K562 (cell line): ENCODE results near the gene ATF3. TPM values are rescaled to one million over a fixed set of nuclear protein-coding genes. Genes with fewer than 3 reads are reported as not detected.

Experiments
- ATAC-seq: fragments of 200-7000 bp; cut with Tn5 transposase; 3 replicates; pipeline ENCODE4 v1.9.1; 2020; ENCODE audit warnings: moderate library complexity
- BruUV-seq: library from RNA; stranded (reverse); fragments of 400-500 nt; replicated peaks from 2 replicates; lab custom pipeline; 2021; lab: Mats Ljungman, UMichigan
- CTCF ChIA-PET: fragments of 300-600 bp; formaldehyde crosslinking; extraction: SDS; loops from one replicate; lab custom pipeline; 2021; ENCODE audit warnings: low intra/inter-chr PET ratio; lab: Yijun Ruan, JAX
- POLR2A ChIA-PET: fragments of 300-600, 350-650 bp; sonication (Branson Sonifier 250); formaldehyde crosslinking; extraction: SDS; loops from one replicate; lab custom pipeline; 2021; ENCODE audit warnings: antibody characterized with exemption, inconsistent platforms; lab: Yijun Ruan, JAX
- DNase-seq, 4 experiments: peaks; one replicate each; pipeline versions ENCODE4 v3.0.0 to v3.0.0-alpha.2; 2011 to 2018; ENCODE audit warnings: low spot score in 3 of 4, mixed read lengths in 3 of 4; ENCODE audit errors: extremely low read depth in 1 of 4
- FAIRE-seq: peaks from 2 replicates; lab custom pipeline; 2011; peaks lifted over from hg19 to GRCh38; lab: Jason Lieb, UNC
- H2AFZ ChIP-seq: 2 replicates; pipeline ENCODE4 v1.6.0; 2011; ENCODE audit warnings: low read depth, low read length, control low read depth, inconsistent platforms
- H3K27ac ChIP-seq: fragments of 200-600 bp; 3 replicates; pipeline ENCODE4 v1.8.0; 2011; ENCODE audit warnings: low read depth, mild to moderate bottlenecking, control low read depth, inconsistent platforms, low read length, moderate library complexity, mixed read lengths; ENCODE audit errors: extremely low read depth
- H3K27me3 ChIP-seq, 2 experiments: fragments of 300-600 bp in 1 of 2; 2 replicates in 1 of 2; 3 replicates in 1 of 2; pipeline versions ENCODE4 v1.6.0 to v1.8.0; 2011; ENCODE audit warnings: inconsistent platforms in 2 of 2, low read length in 2 of 2, mild to moderate bottlenecking in 1 of 2, mixed read lengths in 1 of 2, moderate library complexity in 1 of 2; ENCODE audit not compliant: control insufficient read depth in 2 of 2, insufficient read depth in 2 of 2
- H3K36me3 ChIP-seq: fragments of 300-600 bp; 3 replicates; pipeline ENCODE4 v1.8.0; 2011; ENCODE audit warnings: mild to moderate bottlenecking, low read length, inconsistent platforms; ENCODE audit not compliant: control insufficient read depth, insufficient read depth
- H3K4me1 ChIP-seq, 2 experiments: fragments of 200-600 bp in 1 of 2; replicated peaks in 1 of 2; 2 replicates in 1 of 2; 3 replicates in 1 of 2; pipeline versions ENCODE4 v1.5.1 to v1.8.0; 2011; ENCODE audit warnings: inconsistent platforms in 2 of 2, low read length in 2 of 2, mild to moderate bottlenecking in 1 of 2, mixed read lengths in 1 of 2, moderate library complexity in 1 of 2; ENCODE audit not compliant: control insufficient read depth in 2 of 2, insufficient read depth in 2 of 2
- H3K4me2 ChIP-seq: 2 replicates; pipeline ENCODE4 v1.6.1; 2011; ENCODE audit warnings: low read length, control low read depth, inconsistent platforms, mixed read lengths; ENCODE audit not compliant: insufficient read depth
- H3K4me3 ChIP-seq: fragments of 200-600 bp; sonication (generic), shearing (Covaris generic); 2 replicates; pipeline ENCODE4 v1.5.1; 2016; ENCODE audit warnings: control low read depth, inconsistent platforms
- H3K79me2 ChIP-seq: fragments of 200-600 bp; 3 replicates; pipeline ENCODE4 v1.8.0; 2011; ENCODE audit warnings: low read length, inconsistent platforms; ENCODE audit not compliant: control insufficient read depth, insufficient read depth
- H3K9ac ChIP-seq, 2 experiments: 2 replicates each; pipeline versions ENCODE4 v1.6.0 to v1.6.1; 2011; ENCODE audit warnings: low read depth in 2 of 2, low read length in 2 of 2, control low read depth in 1 of 2, inconsistent platforms in 1 of 2, mild to moderate bottlenecking in 1 of 2, mixed read lengths in 1 of 2; ENCODE audit not compliant: insufficient read depth in 1 of 2
- H3K9me1 ChIP-seq: one replicate; pipeline ENCODE4 v1.6.0; 2011; ENCODE audit warnings: inconsistent platforms, mild to moderate bottlenecking, low read length, moderate library complexity; ENCODE audit not compliant: control insufficient read depth, insufficient read depth
- H3K9me3 ChIP-seq: replicated peaks from 2 replicates; pipeline ENCODE4 v1.5.1; 2011; ENCODE audit warnings: low read depth, low read length, inconsistent platforms; ENCODE audit not compliant: control insufficient read depth, insufficient read depth
- H4K20me1 ChIP-seq: replicated peaks from 2 replicates; pipeline ENCODE4 v1.6.1; 2011; ENCODE audit warnings: low read length, inconsistent platforms, mixed read lengths; ENCODE audit not compliant: control insufficient read depth, insufficient read depth
- KDM1A ChIP-seq, 2 experiments: fragments of 450-650 bp; IDR thresholded peaks; 2 replicates each; pipeline ENCODE4 v1.6.1; 2016; ENCODE audit warnings: mild to moderate bottlenecking in 2 of 2
- WGBS: fragments of 100-300 bp; shearing (Covaris generic); methylation state at CpG from one replicate; pipeline ENCODE4 v1.1.6; 2016; ENCODE audit warnings: low coverage, mixed read lengths; ENCODE audit not compliant: insufficient coverage; ENCODE audit errors: missing lambda C conversion rate; 5-methylcytosine and 5-hydroxymethylcytosine counted together
- in situ Hi-C: fragments of 300-500 bp; cut with MboI; formaldehyde crosslinking; loops from 4 replicates; pipeline ENCODE4 v1.15.0; 2018; ENCODE audit warnings: inconsistent platforms, mixed read lengths
- intact Hi-C: fragments of 100-400 bp; cut with micrococcal nuclease; formaldehyde crosslinking; loops from 2 replicates; pipeline ENCODE4 v1.14.2; 2022
- polyA plus RNA-seq, 8 experiments: library from polyadenylated mRNA; depleted of rRNA in 4 of 8; stranded (reverse) in 5 of 8; unstranded in 3 of 8; fragments of >200 nt; fragmentation: Nextera tagmentation in 2 of 8; fragmentation: Illumina TruSeq in 1 of 8; extraction: Ambion mirVana in 2 of 8; extraction: Trizol in 1 of 8; gene quantifications; 2 replicates each; pipeline versions ENCODE4 v1.2.1 to v1.2.3, GENCODE V29; 2011 to 2014; ENCODE audit warnings: inconsistent platforms in 1 of 8, missing spikeins in 1 of 8
- total RNA-seq, 7 experiments: library from RNA; depleted of rRNA in 6 of 7; stranded (reverse); fragments of >200 nt in 6 of 7; fragmentation: Illumina TruSeq in 2 of 7; extraction: Trizol in 2 of 7; gene quantifications; 2 replicates each; pipeline versions ENCODE4 v1.2.1 to v1.2.3, GENCODE V29; 2011 to 2021; ENCODE audit warnings: low replicate concordance in 1 of 7
- TF ChIP-seq, protein P1 (sequence below): fragments of 150-350 bp; IDR thresholded peaks from 2 replicates; pipeline ENCODE4 v1.6.1; 2014; ENCODE audit warnings: low read depth, mild to moderate bottlenecking, low read length, borderline replicate concordance

The ATF3 gene
- total and polyA plus RNA-seq, 9 of the 15 experiments (the other 6 are each of a cell fraction or from before 2014, with no cell fraction given) = 3.5 to 28.2 (median 19.8) TPM

DNA sequence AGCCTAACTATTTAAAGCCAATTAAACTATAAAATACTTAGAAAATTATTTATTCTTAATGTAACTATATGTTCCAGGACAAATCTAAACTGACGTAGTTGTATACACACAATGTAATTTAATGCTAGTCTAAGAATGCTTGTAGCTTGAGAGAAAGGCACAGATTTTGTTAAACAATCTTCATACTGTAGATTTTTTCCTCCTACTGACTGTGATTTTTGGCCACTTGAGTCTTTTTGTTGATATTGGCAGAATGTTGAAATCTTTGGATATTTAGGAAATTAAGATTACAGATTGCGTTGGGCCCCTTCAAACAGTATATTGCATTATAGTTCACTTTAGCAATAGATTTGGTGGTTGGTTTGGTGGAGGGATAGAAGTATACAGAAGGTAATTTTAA lies 40.5 kb downstream of the ATF3 start:
- Histone ChIP-seq H3K4me2 (no peak overlapping the region), H3K27me3 (peaks cover 14 to 35% of the 10 kb centered on the region in 2 experiments; a peak in 4 of 5 replicates), H4K20me1 (no peaks in the 10 kb centered on the region), H3K9ac (no peak overlapping the region), H3K4me3 (no peak overlapping the region), H3K9me1 (no peaks in the 10 kb centered on the region), H3K36me3 (no peaks in the 10 kb centered on the region), H3K4me1 (peaks cover 0 to 8% of the 10 kb centered on the region in 2 experiments; a peak in 4 of 5 replicates), H3K79me2 (no peaks in the 10 kb centered on the region), H3K9me3 (no peaks in the 10 kb centered on the region), H2AFZ (no peak overlapping the region), H3K27ac (no peak overlapping the region)
- POLR2A ChIA-PET = interaction anchor here (1.0 kb wide), 1 partner anchor 16 kb away, joined by 3 read pairs; no protein-coding TSS in a partner anchor
- DNase-seq (no peak), FAIRE-seq (no peak), ATAC-seq (no peak)
- 22% methylated on average over 2 of the region's 2 CpGs for WGBS
- intact Hi-C loops (no loop called here), in situ Hi-C loops (no loop called here)
- CTCF ChIA-PET = no interaction called here
- no TSS peak for BruUV-seq
- TF ChIP-seq, protein P1, sequence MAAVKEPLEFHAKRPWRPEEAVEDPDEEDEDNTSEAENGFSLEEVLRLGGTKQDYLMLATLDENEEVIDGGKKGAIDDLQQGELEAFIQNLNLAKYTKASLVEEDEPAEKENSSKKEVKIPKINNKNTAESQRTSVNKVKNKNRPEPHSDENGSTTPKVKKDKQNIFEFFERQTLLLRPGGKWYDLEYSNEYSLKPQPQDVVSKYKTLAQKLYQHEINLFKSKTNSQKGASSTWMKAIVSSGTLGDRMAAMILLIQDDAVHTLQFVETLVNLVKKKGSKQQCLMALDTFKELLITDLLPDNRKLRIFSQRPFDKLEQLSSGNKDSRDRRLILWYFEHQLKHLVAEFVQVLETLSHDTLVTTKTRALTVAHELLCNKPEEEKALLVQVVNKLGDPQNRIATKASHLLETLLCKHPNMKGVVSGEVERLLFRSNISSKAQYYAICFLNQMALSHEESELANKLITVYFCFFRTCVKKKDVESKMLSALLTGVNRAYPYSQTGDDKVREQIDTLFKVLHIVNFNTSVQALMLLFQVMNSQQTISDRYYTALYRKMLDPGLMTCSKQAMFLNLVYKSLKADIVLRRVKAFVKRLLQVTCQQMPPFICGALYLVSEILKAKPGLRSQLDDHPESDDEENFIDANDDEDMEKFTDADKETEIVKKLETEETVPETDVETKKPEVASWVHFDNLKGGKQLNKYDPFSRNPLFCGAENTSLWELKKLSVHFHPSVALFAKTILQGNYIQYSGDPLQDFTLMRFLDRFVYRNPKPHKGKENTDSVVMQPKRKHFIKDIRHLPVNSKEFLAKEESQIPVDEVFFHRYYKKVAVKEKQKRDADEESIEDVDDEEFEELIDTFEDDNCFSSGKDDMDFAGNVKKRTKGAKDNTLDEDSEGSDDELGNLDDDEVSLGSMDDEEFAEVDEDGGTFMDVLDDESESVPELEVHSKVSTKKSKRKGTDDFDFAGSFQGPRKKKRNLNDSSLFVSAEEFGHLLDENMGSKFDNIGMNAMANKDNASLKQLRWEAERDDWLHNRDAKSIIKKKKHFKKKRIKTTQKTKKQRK = no peak
- TF ChIP-seq KDM1A (IDR thresholded peaks at IDR 0.05) = peak in 1 of 2 experiments; percentile 30; a peak in 1 of 4 replicates
